Right hindlimb (tissue), 1 donor: ENCODE measurements around the gene FUZ.
A peak's percentile ranks its signal among the peaks of the same experiment; 100 is the strongest.

Source experiments
- DNase-seq: peaks from one replicate; pipeline ENCODE4 v3.0.0-alpha.2; 2018

FUZ gene

DNA sequence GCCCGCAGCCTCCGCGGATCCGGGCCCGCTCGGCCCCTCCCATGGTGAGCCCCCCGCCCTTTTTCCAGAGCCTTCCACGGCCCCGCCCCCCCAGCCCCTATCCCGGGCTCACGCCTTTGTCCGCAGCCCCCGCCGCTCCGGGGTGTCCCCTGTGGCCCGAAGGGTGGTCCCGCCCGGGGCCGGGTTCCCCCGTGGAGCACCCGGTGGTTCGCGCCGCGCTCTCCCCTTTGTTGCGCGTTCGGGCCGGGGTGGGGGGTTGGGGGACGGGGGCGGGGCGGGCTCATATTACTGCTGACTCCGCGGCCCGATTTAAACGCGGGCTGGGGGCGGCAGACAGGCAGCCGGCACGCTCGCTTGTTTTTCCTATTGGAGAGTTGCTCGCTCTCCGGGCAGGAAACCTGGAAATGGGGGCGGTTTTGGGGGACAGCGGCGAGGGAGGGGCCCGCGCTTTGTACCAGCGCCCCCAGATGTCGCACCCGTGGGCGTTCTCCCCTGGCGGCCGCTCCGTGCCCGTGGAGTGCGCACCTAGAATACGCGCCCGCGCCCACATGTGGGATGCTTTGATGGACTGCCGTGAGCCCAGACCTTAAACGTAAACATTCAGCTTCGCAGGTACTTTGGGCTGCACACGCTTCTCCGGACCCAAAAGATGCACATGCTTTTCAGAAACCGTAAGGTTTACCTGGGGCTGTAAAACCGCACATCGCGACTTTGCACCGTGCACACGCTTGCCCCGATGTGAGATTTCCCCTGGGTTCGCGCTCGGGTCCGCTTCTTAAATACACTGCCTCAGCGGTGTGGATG lies 38.6 kb upstream of the FUZ start:
- peak; percentile 83 for DNase-seq

DNA sequence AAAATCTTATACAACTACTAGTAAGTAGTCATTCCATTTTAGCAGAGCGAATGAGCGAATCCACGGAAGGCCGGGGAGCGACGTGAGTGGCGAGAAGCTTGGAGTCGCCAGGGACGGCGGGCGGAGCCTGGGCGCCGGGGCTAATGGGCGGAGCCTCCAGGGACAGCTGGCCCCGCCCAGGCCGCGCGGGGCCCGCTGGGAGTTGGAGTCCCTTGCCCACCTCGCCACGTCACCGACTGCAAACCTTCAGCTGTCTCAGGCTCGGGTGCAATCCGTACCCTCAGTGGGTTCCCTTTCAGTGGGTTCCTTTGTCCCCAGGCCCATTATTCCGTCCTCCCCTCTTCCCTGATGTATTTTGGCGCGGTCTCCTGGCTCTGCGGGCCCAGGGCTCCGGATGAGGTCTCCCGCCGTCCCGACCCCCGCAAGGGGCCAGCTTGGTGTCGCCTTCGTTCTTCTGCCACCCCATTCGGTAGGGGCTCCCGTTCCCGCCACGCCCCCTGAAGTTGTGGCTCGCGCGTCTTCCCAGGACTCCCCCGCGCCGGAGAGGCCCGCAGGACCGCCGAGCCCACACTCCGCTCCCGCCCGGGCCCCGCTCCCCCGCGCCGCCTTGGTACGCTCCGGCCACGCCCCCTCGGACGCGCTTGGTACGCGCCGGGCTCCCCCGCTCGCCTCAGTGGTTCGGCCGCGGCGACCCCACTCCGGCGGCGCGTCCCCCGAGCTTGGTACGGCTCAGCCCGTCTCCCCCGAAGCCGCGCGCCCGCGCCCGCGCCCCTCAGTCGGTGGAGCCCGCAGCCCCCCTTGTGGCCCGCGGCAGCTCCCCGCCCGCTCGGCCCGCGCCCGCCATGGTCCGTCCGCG lies 37.6 kb upstream of the FUZ start, which contains the start of gene PTOV1:
PTOV1 (plus strand) TSS at position 673 of the 856 bp plus-strand sequence.
- peak; percentile 92 for DNase-seq

DNA sequence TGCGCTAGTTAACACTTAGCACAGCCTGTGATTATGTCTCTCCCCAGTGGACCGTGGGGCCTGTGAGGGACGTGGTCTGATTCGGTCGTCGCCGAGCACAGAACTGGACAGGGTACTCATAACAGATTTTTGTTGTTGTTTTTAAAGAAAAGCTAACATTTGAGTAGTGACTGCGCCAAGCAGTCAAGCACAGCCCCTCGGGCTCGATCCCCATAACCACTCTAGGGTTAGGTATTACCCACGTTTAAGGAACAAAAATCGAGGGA lies 37.1 kb upstream of the FUZ start:
- no peak for DNase-seq

DNA sequence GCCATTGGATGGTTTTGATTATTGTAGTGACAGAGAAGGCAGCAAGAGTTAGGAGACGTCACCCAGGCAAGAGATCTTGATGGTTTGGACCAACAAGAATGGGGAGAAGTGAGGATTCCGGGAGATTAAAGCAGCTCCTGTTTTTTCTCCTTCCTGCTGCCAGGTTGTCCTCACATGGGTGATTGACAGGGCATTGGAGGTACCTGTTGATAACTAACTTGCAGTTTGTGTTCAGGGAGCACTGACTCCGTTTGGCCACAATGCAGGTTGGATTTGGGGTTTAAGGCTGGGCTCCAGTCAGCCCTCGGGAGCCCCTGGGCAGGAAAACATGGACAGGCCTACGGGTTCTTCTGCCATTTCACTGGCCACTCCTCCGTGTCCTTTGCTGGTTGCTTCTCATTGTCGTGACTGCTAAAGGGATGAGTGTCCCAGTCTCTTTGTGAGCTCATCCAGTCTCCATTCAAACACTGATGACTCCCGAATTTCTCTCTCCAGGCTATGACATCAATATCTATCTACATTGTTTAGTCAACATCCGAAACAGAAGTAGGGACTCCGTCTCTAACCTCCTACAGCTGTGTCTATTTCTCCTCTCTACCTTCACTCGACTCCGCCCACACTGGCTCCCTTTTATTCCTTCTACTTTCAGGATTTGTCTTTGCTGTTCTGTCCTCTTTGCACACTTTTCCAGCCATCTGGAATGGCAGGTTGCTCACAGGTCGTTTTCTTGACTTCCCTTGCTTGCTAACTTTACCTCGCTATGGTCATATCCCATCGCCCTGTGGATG lies 36.5 kb upstream of the FUZ start:
- no peak for DNase-seq

DNA sequence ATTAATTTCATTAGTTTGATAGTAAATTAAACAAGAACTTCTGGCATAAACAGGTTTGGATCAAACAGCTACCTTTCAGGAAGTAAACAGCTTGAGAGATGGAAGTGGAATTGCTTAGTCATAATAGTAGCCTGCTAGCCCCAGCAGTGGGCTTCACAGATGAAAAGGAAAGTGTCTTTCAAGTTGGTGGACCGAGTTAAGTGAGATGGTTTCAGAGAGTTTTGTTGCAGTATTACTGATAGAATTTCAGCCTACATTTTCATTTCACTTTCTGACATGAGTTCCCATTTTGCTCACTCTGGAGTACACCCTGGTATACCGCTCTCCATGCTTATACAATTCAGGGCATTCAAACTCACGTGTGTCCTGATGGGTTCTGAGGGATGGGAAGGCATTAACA lies 35.8 kb upstream of the FUZ start:
- no peak for DNase-seq

DNA sequence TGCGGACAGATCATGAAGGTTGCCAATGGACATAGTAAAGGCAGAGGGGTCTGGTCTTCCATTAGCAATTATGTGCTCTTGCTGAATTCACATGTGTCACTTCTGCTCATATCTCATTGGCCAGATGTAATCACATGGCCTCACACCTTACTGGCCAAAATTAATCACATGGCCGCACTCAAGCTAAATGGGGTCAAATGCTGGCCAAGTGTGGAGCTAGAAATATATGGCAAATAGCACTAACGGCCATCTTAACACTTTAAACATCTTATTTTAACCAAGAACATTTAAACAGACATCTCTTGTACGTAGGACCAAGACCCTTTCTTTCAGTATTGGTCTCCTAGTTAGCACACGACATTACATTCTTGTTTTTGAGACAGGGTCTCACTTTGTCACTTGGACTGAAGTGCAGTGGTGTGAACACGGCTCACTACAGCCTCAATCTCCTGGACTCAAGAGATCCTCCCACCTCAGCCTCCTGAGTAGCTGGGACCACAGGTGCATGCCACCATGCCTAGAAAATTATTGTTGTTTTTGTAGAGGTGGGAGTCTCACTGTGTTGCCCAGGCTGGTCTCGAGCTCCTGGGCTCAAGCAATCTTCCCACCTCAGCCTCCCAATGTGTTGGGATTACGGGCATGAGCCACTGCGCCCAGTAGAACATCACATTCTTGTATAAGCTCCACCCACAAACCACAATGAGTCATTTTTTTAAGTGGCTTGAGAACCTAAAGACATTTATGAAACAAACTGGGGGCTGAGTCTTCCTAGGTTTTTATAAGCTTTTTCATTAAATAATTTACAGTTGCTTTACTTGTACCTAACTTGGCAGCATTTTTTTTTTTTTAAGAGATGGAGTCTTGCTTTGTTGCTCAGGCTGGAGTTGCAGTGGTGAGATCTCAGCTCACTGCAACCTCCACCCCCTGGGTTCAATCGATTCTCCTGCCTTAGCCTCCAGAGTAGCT lies 34.9 kb upstream of the FUZ start:
- no peak for DNase-seq

DNA sequence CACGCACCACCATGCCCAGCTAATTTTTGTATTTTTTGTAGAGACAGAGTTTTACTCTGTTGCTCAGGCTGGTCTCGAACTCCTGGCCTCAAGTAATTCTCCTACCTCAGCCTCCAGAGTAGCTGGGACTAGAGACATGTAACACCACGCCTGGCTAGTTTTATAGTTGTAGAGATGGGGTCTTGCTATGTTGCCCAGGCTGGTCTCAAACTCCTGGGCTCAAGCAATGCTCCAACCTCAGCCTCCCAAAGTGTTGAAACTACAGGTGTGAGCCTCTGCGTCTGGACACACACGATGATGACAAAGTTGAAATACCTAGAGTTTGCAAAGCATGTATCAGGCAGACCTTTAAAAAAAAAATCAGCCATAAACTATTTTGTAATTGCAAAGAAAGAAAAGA lies 33.3 kb upstream of the FUZ start:
- no peak for DNase-seq

DNA sequence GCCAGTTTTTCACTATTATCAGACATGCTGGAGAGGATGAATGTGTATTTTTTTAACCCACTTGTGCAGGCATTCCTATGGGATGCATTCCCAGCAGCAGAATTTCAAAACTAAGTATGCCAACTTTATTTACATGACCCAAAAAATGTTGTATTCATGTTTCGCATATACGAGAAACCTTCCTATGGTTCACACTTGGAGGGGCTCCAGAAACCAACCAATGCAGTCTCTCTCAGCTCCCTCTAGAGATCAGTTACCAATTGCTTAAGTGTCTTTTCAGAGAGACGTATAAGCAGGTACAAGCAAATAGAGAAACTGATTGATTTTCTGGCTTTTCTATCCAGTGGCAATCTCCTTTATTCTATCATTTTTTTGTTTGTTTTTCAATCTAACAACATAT lies 32.3 kb upstream of the FUZ start:
- no peak for DNase-seq

DNA sequence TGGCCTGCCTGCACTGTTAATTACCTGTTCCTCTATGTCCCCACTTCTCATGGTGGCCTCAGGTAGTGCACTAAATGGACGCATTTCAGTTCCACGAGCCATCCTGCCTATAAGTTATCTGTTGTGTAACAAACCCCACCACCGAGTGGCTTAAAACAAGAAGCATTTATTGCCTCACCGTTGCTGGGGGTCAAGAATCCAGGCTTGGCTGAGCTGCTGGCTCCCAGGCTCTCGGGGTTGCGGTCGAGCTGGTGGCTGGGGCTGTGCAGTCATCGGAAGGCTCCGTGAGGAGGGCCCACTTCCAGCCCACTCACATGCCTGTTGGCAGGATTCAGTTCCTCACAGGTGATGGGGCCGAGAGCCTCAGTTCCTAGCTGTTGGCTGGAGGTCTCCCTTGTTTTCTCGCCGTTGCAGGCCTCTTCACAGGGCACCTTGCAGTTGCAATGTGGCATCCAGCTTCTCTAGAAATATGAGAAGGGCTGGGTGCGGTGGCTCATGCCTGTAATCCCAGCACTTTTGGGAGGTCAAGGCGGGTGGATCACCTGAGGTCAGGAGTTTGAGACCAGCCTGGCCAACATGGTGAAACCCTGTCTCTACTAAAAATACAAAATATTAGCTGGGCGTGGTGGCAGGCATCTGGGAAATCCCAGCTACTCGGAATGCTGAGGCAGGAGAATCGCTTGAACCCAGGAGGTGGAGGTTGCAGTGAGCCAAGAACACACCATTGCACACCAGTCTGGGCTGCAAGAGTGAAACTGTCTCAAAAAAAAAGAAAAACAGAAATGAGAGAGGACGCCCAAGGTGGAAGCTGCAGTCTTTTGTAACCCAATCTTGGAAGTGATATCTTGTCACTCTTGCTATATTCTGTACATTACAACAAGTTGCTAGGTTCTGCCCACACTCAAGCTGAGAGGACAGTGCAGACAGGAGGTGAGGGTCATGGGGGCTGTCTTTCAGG lies 31.3 kb upstream of the FUZ start:
- DNase-seq: no peak

DNA sequence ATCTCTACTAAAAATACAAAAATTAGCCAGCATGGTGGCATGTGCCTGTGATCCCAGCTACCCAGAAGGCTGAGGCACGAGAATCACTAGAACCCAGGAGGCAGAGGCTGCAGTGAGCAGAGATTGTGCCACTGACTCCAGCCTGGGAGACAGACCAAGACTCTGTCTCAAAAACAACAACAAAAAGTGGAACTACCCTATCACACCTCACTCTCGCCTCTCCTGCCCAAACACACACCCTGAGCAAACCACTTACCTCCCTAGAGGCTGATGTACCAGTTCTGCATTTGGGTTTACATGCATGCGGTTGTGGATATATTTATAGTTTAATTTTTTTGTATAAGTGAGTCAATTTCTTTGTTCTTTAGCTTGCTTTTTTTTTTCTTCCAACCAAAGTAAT lies 30.2 kb upstream of the FUZ start:
- no peak for DNase-seq

DNA sequence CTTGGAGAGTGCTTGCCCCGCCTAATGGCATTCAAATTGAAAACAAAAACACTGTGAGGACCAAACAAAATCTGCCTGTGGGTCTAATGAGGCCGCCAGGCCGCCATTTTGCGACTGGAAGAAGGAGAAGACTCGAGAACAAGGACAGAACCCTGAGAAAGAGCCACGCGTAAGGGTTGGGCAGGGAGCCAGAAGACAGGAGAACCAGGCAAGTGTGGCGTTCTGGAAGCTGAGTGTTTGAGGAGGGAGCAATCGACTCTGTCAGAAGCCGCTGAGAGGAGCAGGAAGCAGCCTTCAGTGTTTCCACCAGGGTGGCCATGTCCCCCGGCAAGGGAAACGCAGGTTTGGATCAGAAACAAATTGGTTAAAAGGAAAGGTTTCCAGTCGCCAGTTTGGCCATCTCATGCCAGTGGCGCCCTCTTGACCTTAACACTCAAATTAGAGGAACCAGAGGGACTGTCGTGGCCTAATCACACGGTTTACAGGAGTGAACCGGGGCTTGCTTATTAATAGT lies 27.7 kb upstream of the FUZ start:
- no peak for DNase-seq

DNA sequence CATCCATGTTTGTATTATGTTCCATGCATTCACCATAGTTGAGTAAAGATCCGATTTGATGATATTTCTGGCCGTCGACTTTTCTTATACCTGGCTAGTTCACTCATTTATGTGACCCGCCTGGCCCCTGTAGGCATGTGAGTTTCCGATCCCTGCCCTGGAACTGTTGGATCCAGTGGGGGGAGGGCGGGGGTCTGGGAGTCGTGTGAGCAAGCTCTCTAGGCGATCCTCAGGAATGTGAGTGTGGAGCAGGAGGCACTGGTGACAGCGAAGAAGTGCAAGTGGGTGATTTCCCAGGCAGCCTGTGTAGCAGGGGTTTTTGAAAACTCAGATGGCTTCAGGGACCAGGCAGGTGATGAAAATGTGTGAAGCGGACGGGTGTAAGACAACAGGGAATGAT lies 27.2 kb upstream of the FUZ start:
- DNase-seq: no peak

DNA sequence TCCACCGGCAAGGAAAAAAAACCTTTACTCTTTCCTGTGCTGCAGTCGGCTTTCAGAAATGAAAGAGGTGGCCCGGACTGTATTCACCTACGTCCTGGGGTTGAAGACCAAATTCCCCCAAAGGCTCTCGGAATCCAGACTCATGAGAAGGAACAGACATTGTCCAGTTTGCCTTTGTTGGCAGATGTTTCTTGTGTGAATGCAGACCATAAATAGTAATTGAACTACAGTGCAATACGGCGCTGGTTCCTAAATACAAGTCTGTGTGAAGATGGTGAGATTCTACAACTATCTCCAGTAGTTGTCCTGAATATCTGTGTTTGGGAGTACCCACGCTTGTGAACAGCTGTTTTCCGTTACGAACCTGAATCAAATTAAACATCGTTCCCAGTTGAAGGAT lies 26.6 kb upstream of the FUZ start:
- DNase-seq: no peak

DNA sequence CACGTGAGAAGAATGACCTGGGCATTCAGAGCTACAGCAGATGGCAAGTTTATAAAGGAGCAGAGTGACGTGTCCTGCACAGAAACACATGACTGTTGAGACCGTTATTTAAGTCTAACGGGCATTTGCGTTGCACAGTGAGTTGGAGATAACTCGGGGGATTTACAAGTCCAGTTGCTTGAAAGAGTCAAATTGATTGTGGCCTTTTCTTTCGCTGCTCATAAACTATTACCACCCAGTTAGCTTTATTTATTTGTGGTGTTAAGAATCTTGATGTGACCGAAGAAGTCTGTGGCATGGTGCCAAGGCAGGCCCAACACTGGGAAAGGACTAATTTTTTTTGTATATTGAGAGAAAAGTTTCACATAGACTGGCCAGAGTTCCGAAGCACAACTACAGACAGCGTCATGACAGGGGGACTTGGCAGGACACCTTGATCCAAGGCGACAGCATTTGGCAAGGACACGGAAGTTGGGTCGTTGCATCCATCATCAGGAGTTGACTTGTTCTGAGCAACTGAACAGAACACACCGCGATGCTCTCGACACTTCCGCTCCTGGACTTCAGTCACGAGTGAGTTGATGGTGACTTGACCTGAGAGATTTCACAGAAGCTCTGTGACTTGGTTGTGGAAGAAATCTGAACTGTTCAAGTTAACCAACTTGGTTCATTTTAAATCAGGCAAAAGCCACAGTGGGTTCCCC lies 25.9 kb upstream of the FUZ start:
- no peak for DNase-seq

DNA sequence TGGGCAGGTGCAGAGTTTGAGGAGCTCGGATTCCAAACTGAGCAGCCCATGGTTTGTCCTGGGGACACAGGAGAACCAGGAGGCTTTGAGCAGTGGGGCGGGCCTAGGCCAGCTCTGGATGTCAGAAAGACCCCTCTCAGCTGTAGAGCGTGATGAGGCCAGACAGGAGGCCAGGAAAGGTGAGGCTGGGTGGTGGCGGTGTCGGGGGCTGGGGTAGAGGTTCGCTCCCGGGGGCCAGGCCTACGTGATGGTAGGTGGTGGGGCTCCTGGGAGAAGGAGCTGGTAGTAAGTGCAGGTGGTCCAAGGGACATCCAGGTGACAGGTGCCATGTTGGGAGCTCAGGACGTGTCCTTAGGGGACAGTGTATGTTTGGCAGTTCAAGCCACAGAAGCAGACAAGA lies 24.3 kb upstream of the FUZ start:
- no peak for DNase-seq

DNA sequence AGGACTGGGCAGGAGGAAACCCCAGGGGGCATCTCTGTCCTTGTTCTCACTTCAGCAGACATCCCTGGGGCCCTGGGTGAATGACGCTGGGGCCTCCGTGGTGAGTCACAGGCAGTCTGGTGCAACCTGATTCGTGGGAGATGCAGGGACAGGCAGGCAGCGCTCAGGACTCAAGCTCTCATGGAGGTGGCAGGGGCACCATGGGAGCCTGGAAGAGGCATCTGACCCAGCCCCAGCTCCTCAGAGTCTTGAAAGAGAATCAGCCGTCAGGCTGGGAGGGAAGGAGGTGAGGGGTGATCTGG lies 23.9 kb upstream of the FUZ start:
- DNase-seq: no peak

DNA sequence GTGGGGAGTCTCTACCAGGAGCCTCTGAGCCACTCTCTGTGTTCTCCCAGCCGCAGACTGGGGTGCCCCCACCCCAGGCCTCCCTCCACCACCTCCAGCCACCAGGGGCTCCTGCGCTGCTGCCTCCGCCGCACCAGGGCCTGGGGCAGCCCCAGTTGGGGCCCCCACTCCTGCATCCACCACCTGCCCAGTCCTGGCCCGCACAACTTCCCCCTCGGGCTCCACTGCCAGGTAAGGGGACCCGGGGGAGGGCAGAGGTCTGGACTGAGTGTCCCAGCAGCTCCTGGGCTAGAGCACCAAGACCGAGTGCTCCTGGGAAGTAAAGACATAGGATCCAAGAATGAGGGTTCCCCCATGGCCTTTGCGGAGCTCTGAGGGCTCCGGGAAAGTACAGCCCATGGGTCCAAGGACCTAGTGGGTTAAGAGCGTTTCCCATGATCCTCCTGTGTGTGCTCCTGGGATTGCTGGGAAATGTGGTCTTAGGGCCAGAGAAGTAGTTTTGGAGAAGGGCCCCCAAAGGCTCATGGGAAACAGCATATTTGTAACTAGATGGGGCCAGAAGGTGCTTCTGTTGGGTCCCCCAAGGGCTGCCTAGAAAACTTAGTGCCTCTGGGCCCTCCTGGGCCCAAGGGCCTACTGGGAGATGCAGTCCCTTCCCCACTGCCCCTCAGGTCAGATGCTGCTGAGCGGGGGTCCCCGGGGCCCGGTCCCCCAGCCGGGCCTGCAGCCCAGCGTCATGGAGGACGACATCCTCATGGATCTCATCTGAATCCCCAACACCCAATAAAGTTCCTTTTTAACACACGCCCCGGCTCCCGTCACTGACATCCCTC lies 23.3 kb upstream of the FUZ start:
- DNase-seq: no peak

DNA sequence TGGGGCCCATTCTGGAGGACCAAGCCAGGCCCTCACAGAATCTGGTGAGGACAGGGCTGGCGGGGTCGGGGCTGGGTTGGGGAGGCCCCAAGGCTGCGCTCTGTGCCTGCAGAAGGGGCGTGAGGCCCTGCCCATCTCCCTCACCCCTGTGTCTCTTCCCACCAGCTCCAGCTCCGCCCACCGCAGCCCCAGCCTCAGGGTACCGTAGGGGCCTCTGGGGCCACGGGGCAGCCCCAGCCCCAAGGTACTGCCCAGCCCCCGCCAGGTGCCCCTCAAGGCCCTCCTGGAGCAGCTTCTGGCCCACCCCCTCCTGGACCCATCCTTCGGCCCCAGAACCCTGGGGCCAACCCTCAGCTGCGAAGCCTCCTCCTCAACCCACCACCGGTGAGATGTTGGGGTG lies 22.5 kb upstream of the FUZ start:
- no peak for DNase-seq

DNA sequence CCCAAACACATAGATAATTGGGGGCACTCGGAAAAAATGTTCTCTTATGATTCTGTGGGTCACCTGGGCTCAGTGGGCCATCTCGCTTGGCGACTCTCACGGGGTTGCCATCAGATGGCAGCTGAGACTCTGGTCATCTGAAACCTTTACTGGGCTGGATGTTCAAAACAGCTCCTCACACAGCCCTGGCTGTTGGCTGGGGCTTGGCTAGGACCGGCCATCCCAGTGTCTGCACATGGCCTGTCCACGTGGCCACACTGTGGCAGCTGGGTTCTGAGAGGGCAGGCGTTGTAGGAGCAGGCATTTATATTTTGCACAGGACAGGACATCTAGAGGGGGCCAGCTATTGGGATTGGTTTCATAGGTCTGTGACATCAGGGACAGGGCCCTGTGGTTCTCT lies 20.5 kb upstream of the FUZ start:
- DNase-seq: no peak

DNA sequence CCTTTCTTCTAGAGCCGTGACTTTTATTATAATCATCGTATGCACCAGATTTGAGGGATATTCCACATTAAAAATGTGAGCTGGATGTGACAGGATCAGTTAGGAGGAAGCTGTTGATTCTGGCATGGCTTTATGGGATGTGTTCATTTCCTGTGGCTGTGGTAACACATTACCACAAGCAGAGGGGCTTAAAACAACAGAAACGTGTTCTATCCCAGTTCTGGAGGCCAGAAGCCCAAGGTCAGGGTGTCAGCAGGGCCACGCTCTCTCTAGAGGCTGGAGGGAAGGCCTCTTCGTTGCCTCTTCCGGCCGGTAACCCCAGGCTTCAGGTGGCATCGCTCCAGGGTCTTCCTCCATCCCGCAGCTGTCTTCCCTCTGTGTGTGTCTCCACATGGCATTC lies 19.5 kb upstream of the FUZ start:
- no peak for DNase-seq
